Measurements from ENCODE around the gene GALNT2.

DNA sequence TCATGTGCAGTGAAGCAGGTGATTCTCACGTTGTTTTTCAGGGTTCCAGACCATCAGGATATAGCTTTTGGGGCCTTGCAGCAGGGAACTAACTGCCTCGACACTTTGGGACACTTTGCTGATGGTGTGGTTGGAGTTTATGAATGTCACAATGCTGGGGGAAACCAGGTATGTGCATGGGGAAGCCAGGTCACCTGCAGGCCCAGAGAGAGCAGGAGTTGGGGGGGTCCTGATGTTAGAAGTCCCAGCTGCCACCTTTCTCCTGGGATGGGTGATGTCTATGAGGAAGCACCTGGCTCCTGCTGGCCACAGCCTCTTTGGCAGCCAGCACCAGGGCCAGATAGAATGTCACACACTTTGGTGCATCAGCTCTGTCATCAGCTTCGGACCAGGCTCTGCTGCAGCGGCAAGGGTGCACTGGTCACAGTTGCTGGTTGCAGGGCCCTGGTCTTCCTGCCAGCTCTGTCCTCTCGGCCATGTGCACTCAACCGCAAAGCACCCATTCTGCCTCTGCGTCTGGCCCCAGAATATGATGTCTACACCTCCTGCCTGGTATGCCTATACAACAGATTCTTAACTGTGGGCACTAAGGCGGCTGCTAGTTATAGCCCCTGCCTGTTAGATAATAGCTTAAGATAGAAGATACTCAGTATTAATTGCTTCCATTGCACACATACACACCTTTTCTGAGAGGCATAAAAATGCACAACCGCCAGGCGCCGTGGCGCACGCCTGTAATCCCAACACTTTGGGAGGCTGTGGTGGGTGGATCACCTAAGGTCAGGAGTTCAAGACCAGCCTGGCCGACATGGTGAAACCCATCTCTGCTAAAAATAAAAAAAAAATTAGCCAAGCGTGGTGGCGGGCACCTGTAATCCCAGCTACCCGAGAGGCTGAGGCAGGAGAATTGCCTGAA, 198.4 kb downstream of the GALNT2 start:
- TF ChIP-seq, protein P1, sequence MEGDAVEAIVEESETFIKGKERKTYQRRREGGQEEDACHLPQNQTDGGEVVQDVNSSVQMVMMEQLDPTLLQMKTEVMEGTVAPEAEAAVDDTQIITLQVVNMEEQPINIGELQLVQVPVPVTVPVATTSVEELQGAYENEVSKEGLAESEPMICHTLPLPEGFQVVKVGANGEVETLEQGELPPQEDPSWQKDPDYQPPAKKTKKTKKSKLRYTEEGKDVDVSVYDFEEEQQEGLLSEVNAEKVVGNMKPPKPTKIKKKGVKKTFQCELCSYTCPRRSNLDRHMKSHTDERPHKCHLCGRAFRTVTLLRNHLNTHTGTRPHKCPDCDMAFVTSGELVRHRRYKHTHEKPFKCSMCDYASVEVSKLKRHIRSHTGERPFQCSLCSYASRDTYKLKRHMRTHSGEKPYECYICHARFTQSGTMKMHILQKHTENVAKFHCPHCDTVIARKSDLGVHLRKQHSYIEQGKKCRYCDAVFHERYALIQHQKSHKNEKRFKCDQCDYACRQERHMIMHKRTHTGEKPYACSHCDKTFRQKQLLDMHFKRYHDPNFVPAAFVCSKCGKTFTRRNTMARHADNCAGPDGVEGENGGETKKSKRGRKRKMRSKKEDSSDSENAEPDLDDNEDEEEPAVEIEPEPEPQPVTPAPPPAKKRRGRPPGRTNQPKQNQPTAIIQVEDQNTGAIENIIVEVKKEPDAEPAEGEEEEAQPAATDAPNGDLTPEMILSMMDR (IDR thresholded peaks at IDR 0.05 in 2 of 3, conservative IDR thresholded peaks at IDR 0.05 in 1 of 3; ENCODE audit: insufficient read depth in 2 of 3, low read depth in 1 of 3, low read length in 3 of 3) = no peak
- no peak for TF ChIP-seq EZH2 (IDR thresholded peaks at IDR 0.05; ENCODE audit: borderline replicate concordance, low read depth, low read length)

Measured in K562 (cell line).